ENCODE results near the gene BCL7A. TPM values are rescaled to one million over a fixed set of nuclear protein-coding genes. Genes with fewer than 3 reads are reported as not detected.

BCL7A gene
- polyA plus RNA-seq: 51.3 and 65.6 TPM in 2 replicates
- polyA minus RNA-seq: 85.5 and 88.6 TPM in 2 replicates

DNA sequence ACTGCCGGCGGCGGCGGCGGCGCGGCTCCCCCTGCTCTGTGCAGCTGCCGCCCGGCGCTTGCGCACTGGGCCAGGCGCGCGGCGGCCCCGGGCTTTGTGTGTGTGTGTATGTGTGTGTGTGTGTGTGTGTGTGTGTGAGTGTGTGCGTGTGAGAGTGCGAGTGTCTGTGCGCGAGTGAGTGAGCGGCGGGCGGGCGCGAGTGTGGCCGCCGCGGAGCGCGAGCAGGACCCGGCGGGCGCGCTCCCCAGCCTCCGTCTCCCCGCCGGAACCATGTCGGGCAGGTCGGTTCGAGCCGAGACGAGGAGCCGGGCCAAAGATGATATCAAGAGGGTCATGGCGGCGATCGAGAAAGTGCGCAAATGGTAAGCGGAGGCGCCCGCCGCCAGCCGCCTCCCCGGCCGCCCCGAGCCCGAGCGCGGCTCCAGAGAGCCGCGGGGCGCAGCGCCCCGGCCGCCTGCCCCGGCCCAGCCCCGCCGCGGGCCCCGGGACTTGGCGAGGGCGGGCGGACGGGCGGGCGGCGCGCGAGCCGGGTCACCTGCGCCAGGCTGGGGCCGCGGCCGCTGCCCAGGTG, at the start of gene BCL7A:
TSS of gene BCL7A (plus strand) at position 63 of the 571 bp plus-strand sequence. CDS start at position 271, 208 bp downstream.
- H3K9ac ChIP-seq (ENCODE audit: low read length): peak within 1 kb of the TSS; percentile 72
- H3K36me3 ChIP-seq (ENCODE audit: insufficient read depth, low read length): no peaks in the 10 kb centered on the region
- peak within 1 kb of the TSS; percentile 54 for H2AFZ ChIP-seq (ENCODE audit: low read depth, low read length)
- H3K4me3 ChIP-seq (ENCODE audit: low read length): peak within 1 kb of the TSS; percentile 89
- peak within 1 kb of the TSS; percentile 65 for H3K27ac ChIP-seq (ENCODE audit: low read length)
- no peaks in the 10 kb centered on the region for H3F3A ChIP-seq (ENCODE audit: insufficient read depth, low read length, poor library complexity, severe bottlenecking)
- H3K9me2 ChIP-seq (ENCODE audit: insufficient read depth, low read length): no peaks in the 10 kb centered on the region
- peaks cover 5% of the 10 kb centered on the region for H4K20me1 ChIP-seq (ENCODE audit: insufficient read depth)
- peaks cover 41% of the 10 kb centered on the region for H3K79me2 ChIP-seq (replicated peaks; ENCODE audit: insufficient read depth, low read length)
- no peaks in the 10 kb centered on the region for H3K9me3 ChIP-seq (ENCODE audit: low read length)
- no peak for TF ChIP-seq EZH2 (IDR thresholded peaks at IDR 0.05; ENCODE audit: borderline replicate concordance, insufficient read depth, low read length, poor library complexity, severe bottlenecking)
- peak; percentile 94 for TF ChIP-seq POLR2AphosphoS5 (IDR thresholded peaks at IDR 0.05)
- no peak for TF ChIP-seq SMC3 (conservative IDR thresholded peaks at IDR 0.05; ENCODE audit: poor library complexity)
- TF ChIP-seq, protein P1, sequence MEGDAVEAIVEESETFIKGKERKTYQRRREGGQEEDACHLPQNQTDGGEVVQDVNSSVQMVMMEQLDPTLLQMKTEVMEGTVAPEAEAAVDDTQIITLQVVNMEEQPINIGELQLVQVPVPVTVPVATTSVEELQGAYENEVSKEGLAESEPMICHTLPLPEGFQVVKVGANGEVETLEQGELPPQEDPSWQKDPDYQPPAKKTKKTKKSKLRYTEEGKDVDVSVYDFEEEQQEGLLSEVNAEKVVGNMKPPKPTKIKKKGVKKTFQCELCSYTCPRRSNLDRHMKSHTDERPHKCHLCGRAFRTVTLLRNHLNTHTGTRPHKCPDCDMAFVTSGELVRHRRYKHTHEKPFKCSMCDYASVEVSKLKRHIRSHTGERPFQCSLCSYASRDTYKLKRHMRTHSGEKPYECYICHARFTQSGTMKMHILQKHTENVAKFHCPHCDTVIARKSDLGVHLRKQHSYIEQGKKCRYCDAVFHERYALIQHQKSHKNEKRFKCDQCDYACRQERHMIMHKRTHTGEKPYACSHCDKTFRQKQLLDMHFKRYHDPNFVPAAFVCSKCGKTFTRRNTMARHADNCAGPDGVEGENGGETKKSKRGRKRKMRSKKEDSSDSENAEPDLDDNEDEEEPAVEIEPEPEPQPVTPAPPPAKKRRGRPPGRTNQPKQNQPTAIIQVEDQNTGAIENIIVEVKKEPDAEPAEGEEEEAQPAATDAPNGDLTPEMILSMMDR (IDR thresholded peaks at IDR 0.05; ENCODE audit: poor library complexity, severe bottlenecking): no peak
- TF ChIP-seq MXI1 (conservative IDR thresholded peaks at IDR 0.05; ENCODE audit: poor library complexity, severe bottlenecking): peak; percentile 71
- TF ChIP-seq EP300 (conservative IDR thresholded peaks at IDR 0.05; ENCODE audit: poor library complexity, severe bottlenecking): peak; percentile 72
- TF ChIP-seq, protein P2, sequence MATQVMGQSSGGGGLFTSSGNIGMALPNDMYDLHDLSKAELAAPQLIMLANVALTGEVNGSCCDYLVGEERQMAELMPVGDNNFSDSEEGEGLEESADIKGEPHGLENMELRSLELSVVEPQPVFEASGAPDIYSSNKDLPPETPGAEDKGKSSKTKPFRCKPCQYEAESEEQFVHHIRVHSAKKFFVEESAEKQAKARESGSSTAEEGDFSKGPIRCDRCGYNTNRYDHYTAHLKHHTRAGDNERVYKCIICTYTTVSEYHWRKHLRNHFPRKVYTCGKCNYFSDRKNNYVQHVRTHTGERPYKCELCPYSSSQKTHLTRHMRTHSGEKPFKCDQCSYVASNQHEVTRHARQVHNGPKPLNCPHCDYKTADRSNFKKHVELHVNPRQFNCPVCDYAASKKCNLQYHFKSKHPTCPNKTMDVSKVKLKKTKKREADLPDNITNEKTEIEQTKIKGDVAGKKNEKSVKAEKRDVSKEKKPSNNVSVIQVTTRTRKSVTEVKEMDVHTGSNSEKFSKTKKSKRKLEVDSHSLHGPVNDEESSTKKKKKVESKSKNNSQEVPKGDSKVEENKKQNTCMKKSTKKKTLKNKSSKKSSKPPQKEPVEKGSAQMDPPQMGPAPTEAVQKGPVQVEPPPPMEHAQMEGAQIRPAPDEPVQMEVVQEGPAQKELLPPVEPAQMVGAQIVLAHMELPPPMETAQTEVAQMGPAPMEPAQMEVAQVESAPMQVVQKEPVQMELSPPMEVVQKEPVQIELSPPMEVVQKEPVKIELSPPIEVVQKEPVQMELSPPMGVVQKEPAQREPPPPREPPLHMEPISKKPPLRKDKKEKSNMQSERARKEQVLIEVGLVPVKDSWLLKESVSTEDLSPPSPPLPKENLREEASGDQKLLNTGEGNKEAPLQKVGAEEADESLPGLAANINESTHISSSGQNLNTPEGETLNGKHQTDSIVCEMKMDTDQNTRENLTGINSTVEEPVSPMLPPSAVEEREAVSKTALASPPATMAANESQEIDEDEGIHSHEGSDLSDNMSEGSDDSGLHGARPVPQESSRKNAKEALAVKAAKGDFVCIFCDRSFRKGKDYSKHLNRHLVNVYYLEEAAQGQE (IDR thresholded peaks at IDR 0.05; ENCODE audit: borderline replicate concordance): peak; percentile 74
- no peak for TF ChIP-seq RAD21 (conservative IDR thresholded peaks at IDR 0.05)
- TF ChIP-seq TAF1 (IDR thresholded peaks at IDR 0.05; ENCODE audit: low read depth): peak; percentile 83
- H3K4me2 ChIP-seq (ENCODE audit: low read length): peak within 1 kb of the TSS; percentile 48
- no peaks in the 10 kb centered on the region for H3K27me3 ChIP-seq (ENCODE audit: insufficient read depth, low read depth, low read length)

DNA sequence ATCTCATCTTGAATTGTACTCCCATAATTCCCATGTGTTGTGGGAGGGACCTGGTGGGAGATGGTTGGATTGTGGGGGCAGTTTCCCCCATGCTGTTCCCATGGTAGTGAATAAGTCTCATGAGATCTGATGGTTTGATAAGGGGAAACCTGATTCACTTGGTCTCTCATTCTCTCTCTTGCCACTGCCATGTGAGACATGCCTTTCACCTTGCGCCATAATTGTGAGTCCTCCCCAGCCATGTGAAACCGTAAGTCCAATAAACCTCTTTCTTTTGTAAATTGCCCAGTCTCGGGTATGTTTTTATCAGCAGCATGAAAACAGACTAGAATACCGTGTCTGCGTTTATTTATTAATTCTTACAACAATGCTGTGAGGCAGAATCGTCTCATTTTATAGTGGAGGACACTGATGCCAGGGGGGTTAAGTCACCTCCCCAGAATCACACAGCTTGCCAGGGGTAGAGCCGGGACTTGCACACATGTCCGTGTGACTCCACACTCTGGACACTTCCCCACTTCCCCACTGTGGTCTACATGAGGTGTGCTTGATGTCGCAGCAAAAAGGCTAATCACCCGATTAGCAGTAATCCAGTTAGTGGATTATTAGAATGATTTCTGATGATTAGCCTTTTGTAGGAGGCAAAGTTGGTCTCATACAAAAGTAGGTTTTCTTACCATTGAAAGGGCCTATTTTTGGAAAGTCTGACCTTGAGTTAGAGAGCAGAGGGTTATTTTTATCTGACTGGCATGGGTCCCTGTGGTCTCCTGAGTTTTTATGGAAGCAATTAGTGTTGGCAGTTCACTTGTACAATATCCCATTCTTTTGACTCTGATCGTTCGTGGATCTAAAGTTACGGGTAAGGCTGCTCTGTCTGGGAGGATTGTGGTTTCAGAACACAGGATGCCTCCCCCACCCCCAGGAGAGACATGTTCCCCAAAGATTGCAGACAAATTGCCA, 47.4 kb upstream of the BCL7A start:
- H3K27me3 ChIP-seq (ENCODE audit: insufficient read depth, low read depth, low read length): no peaks in the 10 kb centered on the region
- no peaks in the 10 kb centered on the region for H4K20me1 ChIP-seq (ENCODE audit: insufficient read depth)
- no peaks in the 10 kb centered on the region for H3K9me3 ChIP-seq (ENCODE audit: low read length)
- H3K79me2 ChIP-seq (replicated peaks; ENCODE audit: insufficient read depth, low read length): no peaks in the 10 kb centered on the region
- H2AFZ ChIP-seq (ENCODE audit: low read depth, low read length): no peak overlapping the region
- H3K9me2 ChIP-seq (ENCODE audit: insufficient read depth, low read length): no peaks in the 10 kb centered on the region
- no peaks in the 10 kb centered on the region for H3K36me3 ChIP-seq (ENCODE audit: insufficient read depth, low read length)
- no peak overlapping the region for H3K27ac ChIP-seq (ENCODE audit: low read length)
- no peak overlapping the region for H3K9ac ChIP-seq (ENCODE audit: low read length)
- no peaks in the 10 kb centered on the region for H3F3A ChIP-seq (ENCODE audit: insufficient read depth, low read length, poor library complexity, severe bottlenecking)
- no peak overlapping the region for H3K4me3 ChIP-seq (ENCODE audit: low read length)
- H3K4me2 ChIP-seq (ENCODE audit: low read length): no peak overlapping the region
- TF ChIP-seq POLR2AphosphoS5 (IDR thresholded peaks at IDR 0.05): no peak
- TF ChIP-seq MXI1 (conservative IDR thresholded peaks at IDR 0.05; ENCODE audit: poor library complexity, severe bottlenecking): no peak
- TF ChIP-seq EP300 (conservative IDR thresholded peaks at IDR 0.05; ENCODE audit: poor library complexity, severe bottlenecking): no peak
- TF ChIP-seq, protein P1 (IDR thresholded peaks at IDR 0.05; ENCODE audit: poor library complexity, severe bottlenecking): no peak
- TF ChIP-seq SMC3 (conservative IDR thresholded peaks at IDR 0.05; ENCODE audit: poor library complexity): no peak
- TF ChIP-seq, protein P2 (IDR thresholded peaks at IDR 0.05; ENCODE audit: borderline replicate concordance): no peak
- no peak for TF ChIP-seq EZH2 (IDR thresholded peaks at IDR 0.05; ENCODE audit: borderline replicate concordance, insufficient read depth, low read length, poor library complexity, severe bottlenecking)
- no peak for TF ChIP-seq TAF1 (IDR thresholded peaks at IDR 0.05; ENCODE audit: low read depth)
- TF ChIP-seq RAD21 (conservative IDR thresholded peaks at IDR 0.05): no peak
